Endothelial cell of umbilical vein (primary cell): ENCODE measurements around the gene CPED1. TPM values are rescaled to one million over a fixed set of nuclear protein-coding genes. Genes with fewer than 3 reads are reported as not detected.

ENCODE experiments used
- BruUV-seq: library from RNA; stranded (reverse); fragments of 400-500 nt; replicated peaks from 2 replicates; lab custom pipeline; 2021; lab: Mats Ljungman, UMichigan
- CTCF ChIA-PET: fragments of 300-600, 350-600 bp; sonication (Branson Sonifier 250); formaldehyde crosslinking; loops from one replicate; lab custom pipeline; 2021; ENCODE audit warnings: antibody characterized with exemption, inconsistent platforms; lab: Charles Lee
- POLR2A ChIA-PET: fragments of 300-600, 350-600 bp; sonication (Branson Sonifier 250); formaldehyde crosslinking; loops from one replicate; lab custom pipeline; 2021; ENCODE audit warnings: antibody characterized with exemption, inconsistent platforms; lab: Charles Lee
- DNase-seq: peaks from one replicate; pipeline ENCODE4 v3.0.0-alpha.2; 2011; ENCODE audit warnings: low read depth, low spot score
- FAIRE-seq: peaks from 2 replicates; lab custom pipeline; 2011; peaks lifted over from hg19 to GRCh38; lab: Jason Lieb, UNC
- H2AFZ ChIP-seq: 2 replicates; pipeline ENCODE4 v1.6.0; 2012; ENCODE audit warnings: low read depth, low read length, control low read depth, inconsistent platforms
- H3K27ac ChIP-seq: 2 replicates; pipeline ENCODE4 v1.5.1; 2011; ENCODE audit warnings: low read depth, mild to moderate bottlenecking, control low read depth, low read length, moderate library complexity; ENCODE audit not compliant: insufficient read depth
- H3K27me3 ChIP-seq, 2 experiments: 2 replicates each; pipeline versions ENCODE4 v1.6.0 to v1.6.1; 2011; ENCODE audit warnings: low read length in 2 of 2, mixed read lengths in 1 of 2; ENCODE audit not compliant: control insufficient read depth in 2 of 2, insufficient read depth in 2 of 2
- H3K36me3 ChIP-seq, 2 experiments: 2 replicates in 1 of 2; 3 replicates in 1 of 2; pipeline ENCODE4 v1.5.1; 2011; ENCODE audit warnings: low read length in 2 of 2, mild to moderate bottlenecking in 1 of 2, moderate library complexity in 1 of 2; ENCODE audit not compliant: control insufficient read depth in 2 of 2, insufficient read depth in 2 of 2; ENCODE audit errors: extremely low read depth in 1 of 2
- H3K4me1 ChIP-seq: 3 replicates; pipeline ENCODE4 v1.5.1; 2011; ENCODE audit warnings: mild to moderate bottlenecking, low read length; ENCODE audit not compliant: control insufficient read depth, insufficient read depth; ENCODE audit errors: extremely low read depth
- H3K4me2 ChIP-seq: 2 replicates; pipeline ENCODE4 v1.6.1; 2011; ENCODE audit warnings: low read length, control low read depth, mixed read lengths; ENCODE audit not compliant: insufficient read depth
- H3K4me3 ChIP-seq, 3 experiments: fragments of 200-600 bp in 1 of 3; sonication (generic), shearing (Covaris generic) in 1 of 3; replicated peaks in 1 of 3; 2 replicates each; pipeline ENCODE4 v1.5.1; 2011 to 2016; ENCODE audit warnings: control low read depth in 3 of 3, low read length in 3 of 3, mild to moderate bottlenecking in 2 of 3, inconsistent platforms in 1 of 3, low read depth in 1 of 3, moderate library complexity in 1 of 3; ENCODE audit not compliant: insufficient read depth in 1 of 3
- H3K79me2 ChIP-seq: 2 replicates; pipeline ENCODE4 v1.6.0; 2012; ENCODE audit warnings: low read length, inconsistent platforms; ENCODE audit not compliant: control insufficient read depth, insufficient read depth
- H3K9ac ChIP-seq: replicated peaks from 2 replicates; pipeline ENCODE3; 2011; ENCODE audit warnings: low read length, control low read depth; ENCODE audit not compliant: insufficient read depth; ENCODE audit errors: extremely low read depth
- H3K9me1 ChIP-seq: replicated peaks from 3 replicates; pipeline ENCODE4 v1.6.0; 2011; ENCODE audit warnings: mild to moderate bottlenecking, low read length; ENCODE audit not compliant: control insufficient read depth, insufficient read depth; ENCODE audit errors: extremely low read depth
- H3K9me3 ChIP-seq: replicated peaks from 2 replicates; pipeline ENCODE4 v1.5.1; 2012; ENCODE audit warnings: low read length, inconsistent platforms; ENCODE audit not compliant: control insufficient read depth, insufficient read depth
- H4K20me1 ChIP-seq: replicated peaks from 2 replicates; pipeline ENCODE3; 2011; ENCODE audit warnings: mild to moderate bottlenecking, low read length; ENCODE audit not compliant: control insufficient read depth, insufficient read depth; ENCODE audit errors: extremely low read depth
- EZH2 ChIP-seq: IDR thresholded peaks from 2 replicates; pipeline ENCODE4 v1.6.1; 2012; ENCODE audit warnings: borderline replicate concordance, low read depth, mild to moderate bottlenecking, moderate library complexity, low read length, inconsistent platforms; ENCODE audit not compliant: severe bottlenecking
- FOS ChIP-seq: IDR thresholded peaks from 2 replicates; pipeline ENCODE4 v1.6.1; 2011; ENCODE audit warnings: mild to moderate bottlenecking, low read length, moderate library complexity, borderline replicate concordance; ENCODE audit not compliant: insufficient read depth
- GATA2 ChIP-seq: IDR thresholded peaks from 2 replicates; pipeline ENCODE4 v1.7.0; 2011; ENCODE audit warnings: low read depth, mild to moderate bottlenecking, moderate library complexity, mixed read lengths, low read length; ENCODE audit not compliant: insufficient read length, insufficient read depth
- JUN ChIP-seq: IDR thresholded peaks from 2 replicates; pipeline ENCODE4 v1.6.1; 2011; ENCODE audit warnings: borderline replicate concordance, low read depth; ENCODE audit not compliant: insufficient read length, insufficient read depth
- MAX ChIP-seq: IDR thresholded peaks from 2 replicates; pipeline ENCODE4 v1.6.1; 2011; ENCODE audit not compliant: insufficient read depth, insufficient read length
- MYC ChIP-seq: IDR thresholded peaks from one replicate; pipeline ENCODE4 v1.6.1; 2011; ENCODE audit warnings: mild to moderate bottlenecking, low read depth, low read length
- POLR2A ChIP-seq: IDR thresholded peaks from 2 replicates; pipeline ENCODE4 v1.6.1; 2012; ENCODE audit warnings: low read depth, mild to moderate bottlenecking, control low read depth, low read length
- POLR2AphosphoS5 ChIP-seq: IDR thresholded peaks from 2 replicates; pipeline ENCODE4 v1.6.1; 2012; ENCODE audit warnings: low read depth, mild to moderate bottlenecking, control low read depth, low read length, moderate library complexity; ENCODE audit not compliant: insufficient read depth
- dilution Hi-C: fragments of 300-500 bp; cut with MboI; formaldehyde crosslinking; loops from one replicate; pipeline ENCODE4 v1.15.0; 2019; ENCODE audit warnings: low sequenced_read_pairs; ENCODE audit not compliant: extremely low pct_ligation_motif_present
- intact Hi-C: fragments of 100-400 bp; cut with micrococcal nuclease; formaldehyde crosslinking; loops from one replicate; pipeline ENCODE4 v1.10.0; 2022
- polyA plus RNA-seq, 4 experiments: library from polyadenylated mRNA; depleted of rRNA in 3 of 4; stranded (reverse) in 3 of 4; unstranded in 1 of 4; fragments of >200 nt; gene quantifications; 2 replicates each; pipeline versions ENCODE4 v1.2.1 to v1.2.3, GENCODE V29; 2011 to 2012; ENCODE audit warnings: missing spikeins in 1 of 4
- total RNA-seq: library from RNA; stranded (reverse); gene quantifications from 2 replicates; pipeline ENCODE4 v1.2.3, GENCODE V29; 2021
- TF ChIP-seq, protein P1 (sequence below), 2 donors: IDR thresholded peaks; 1 replicate in 1 of 2; 2 replicates in 1 of 2; pipeline ENCODE4 v1.5.1; 2011; ENCODE audit warnings: low read length in 2 of 2, mild to moderate bottlenecking in 2 of 2, moderate library complexity in 2 of 2, control low read depth in 1 of 2, inconsistent platforms in 1 of 2, low read depth in 1 of 2; ENCODE audit not compliant: insufficient read depth in 1 of 2; ENCODE audit errors: extremely low read depth in 1 of 2

CPED1 gene
- total and polyA plus RNA-seq, 2 donors (not counting 3 experiments of a cell fraction or from before 2014, with no cell fraction given): 0.22 to 3.0 TPM

DNA sequence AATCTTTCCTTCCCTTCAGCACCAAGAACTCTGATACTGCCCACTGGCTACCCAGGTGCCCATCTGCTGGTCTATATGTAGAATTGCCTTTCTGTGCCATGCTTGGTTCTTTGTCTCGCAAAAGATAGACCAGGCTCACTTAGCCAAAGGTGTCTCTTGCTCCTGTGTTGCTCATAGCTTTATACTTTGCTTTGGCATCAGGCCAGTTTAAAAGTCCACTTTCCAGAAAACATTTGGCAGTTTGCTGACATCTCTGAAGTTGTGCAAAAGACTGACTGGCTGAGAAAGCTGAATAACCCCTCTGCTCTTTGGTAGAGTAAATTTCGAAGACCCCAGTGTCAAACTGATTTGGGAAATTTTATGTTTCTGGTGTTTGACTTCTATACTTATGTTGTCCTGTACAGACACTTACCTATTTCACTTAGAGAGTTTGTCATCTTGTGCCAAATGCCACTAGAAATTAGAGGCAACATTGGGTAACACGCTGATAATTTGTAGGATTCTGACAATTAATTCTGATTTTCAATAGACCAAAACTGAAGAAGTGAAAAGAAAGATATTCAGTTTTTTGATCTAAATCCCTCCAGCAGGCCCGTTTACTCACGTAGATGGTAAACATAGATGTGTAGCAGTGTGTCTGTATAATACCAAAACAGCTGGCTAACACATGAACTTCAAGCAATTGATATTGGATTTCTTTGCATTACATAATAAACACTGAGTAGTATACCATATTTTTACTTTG is 91.1 kb downstream of the CPED1 start:
- Histone ChIP-seq H3K4me3 (no peak overlapping the region), H4K20me1 (no peaks in the 10 kb centered on the region), H3K79me2 (no peaks in the 10 kb centered on the region), H3K9me1 (no peaks in the 10 kb centered on the region), H3K27me3 (no peaks in the 10 kb centered on the region), H3K27ac (no peak overlapping the region), H3K4me1 (peaks cover 18% of the 10 kb centered on the region), H3K9me3 (no peaks in the 10 kb centered on the region), H2AFZ (no peak overlapping the region), H3K4me2 (no peak overlapping the region), H3K9ac (no peak overlapping the region), H3K36me3 (no peaks in the 10 kb centered on the region)
- BruUV-seq: no TSS peak
- no peak for TF ChIP-seq EZH2
- no peak for TF ChIP-seq MYC
- TF ChIP-seq JUN: no peak
- no peak for TF ChIP-seq POLR2AphosphoS5
- TF ChIP-seq, protein P1, sequence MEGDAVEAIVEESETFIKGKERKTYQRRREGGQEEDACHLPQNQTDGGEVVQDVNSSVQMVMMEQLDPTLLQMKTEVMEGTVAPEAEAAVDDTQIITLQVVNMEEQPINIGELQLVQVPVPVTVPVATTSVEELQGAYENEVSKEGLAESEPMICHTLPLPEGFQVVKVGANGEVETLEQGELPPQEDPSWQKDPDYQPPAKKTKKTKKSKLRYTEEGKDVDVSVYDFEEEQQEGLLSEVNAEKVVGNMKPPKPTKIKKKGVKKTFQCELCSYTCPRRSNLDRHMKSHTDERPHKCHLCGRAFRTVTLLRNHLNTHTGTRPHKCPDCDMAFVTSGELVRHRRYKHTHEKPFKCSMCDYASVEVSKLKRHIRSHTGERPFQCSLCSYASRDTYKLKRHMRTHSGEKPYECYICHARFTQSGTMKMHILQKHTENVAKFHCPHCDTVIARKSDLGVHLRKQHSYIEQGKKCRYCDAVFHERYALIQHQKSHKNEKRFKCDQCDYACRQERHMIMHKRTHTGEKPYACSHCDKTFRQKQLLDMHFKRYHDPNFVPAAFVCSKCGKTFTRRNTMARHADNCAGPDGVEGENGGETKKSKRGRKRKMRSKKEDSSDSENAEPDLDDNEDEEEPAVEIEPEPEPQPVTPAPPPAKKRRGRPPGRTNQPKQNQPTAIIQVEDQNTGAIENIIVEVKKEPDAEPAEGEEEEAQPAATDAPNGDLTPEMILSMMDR (IDR thresholded peaks at IDR 0.05; ENCODE audit: extremely low read depth in 1 of 2, insufficient read depth in 1 of 2, low read depth in 1 of 2, low read length in 2 of 2): no peak
- no peak for TF ChIP-seq FOS
- TF ChIP-seq MAX: no peak
- TF ChIP-seq POLR2A: no peak
- no peak for TF ChIP-seq GATA2
- ChIA-PET CTCF (interaction anchor here (1.0 to 8.9 kb wide), 3 partner anchors 21 to 287 kb away, joined by 3 to 156 read pairs (median 5); partner anchors contain the start of gene CPED1), POLR2A (no interaction called here)
- no peak for FAIRE-seq
- dilution Hi-C loops (loop anchor here (25.0 kb wide), 1 partner anchor 92 kb away; the partner anchor contains the start of gene CPED1), intact Hi-C loops (loop anchor here (10.0 kb wide), 1 partner anchor 495 kb away; no protein-coding TSS in a partner anchor)
- no peak for DNase-seq
